ENCODE data around the gene CIDEA.

GRCh38 chr18:12254820-12255511 is 805 bp downstream of the CIDEA start:
- TF ChIP-seq, protein P1, sequence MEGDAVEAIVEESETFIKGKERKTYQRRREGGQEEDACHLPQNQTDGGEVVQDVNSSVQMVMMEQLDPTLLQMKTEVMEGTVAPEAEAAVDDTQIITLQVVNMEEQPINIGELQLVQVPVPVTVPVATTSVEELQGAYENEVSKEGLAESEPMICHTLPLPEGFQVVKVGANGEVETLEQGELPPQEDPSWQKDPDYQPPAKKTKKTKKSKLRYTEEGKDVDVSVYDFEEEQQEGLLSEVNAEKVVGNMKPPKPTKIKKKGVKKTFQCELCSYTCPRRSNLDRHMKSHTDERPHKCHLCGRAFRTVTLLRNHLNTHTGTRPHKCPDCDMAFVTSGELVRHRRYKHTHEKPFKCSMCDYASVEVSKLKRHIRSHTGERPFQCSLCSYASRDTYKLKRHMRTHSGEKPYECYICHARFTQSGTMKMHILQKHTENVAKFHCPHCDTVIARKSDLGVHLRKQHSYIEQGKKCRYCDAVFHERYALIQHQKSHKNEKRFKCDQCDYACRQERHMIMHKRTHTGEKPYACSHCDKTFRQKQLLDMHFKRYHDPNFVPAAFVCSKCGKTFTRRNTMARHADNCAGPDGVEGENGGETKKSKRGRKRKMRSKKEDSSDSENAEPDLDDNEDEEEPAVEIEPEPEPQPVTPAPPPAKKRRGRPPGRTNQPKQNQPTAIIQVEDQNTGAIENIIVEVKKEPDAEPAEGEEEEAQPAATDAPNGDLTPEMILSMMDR (IDR thresholded peaks at IDR 0.05) = no peak
- TF ChIP-seq POLR2A (IDR thresholded peaks at IDR 0.05) = no peak

Data from Peyer's patch (tissue), 4 donors.